ENCODE data around the gene DIP2C.
"Not testable (repeated sequence)": the region's sequence is repeated elsewhere in the genome, so short reads cannot be mapped to it uniquely, and the experiment has no call there.

Gene DIP2C

GRCh38 chr10:325282-325681 is 364.2 kb downstream of the DIP2C start:
- no peak for DNase-seq (ENCODE audit: low read depth)
- H3K4me3 ChIP-seq (replicated peaks; ENCODE audit: low read depth, low read length): no peak overlapping the region
- TF ChIP-seq CTCF (IDR thresholded peaks at IDR 0.05; ENCODE audit: low read length, missing control alignments): no peak

DNA sequence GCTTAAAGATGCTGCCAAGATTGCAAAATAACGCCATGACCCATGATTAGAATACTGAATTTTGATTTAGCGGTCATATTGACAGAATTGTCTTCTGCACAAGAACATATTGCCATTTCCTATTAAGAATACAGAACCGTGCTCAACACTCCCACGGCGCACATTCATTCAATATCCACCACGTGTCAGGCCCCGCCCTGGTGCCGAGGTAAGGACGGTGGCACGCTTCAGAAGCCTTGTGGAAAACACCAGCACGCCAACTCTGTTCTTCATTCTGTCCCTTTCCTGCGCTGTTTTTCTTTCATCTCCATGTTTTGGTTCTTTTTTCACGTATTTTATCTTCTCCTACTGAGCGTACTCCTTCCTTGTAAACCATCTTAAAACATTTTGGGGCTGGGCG is 364.9 kb downstream of the DIP2C start:
- no peak for DNase-seq (ENCODE audit: low read depth)
- H3K4me3 ChIP-seq (replicated peaks; ENCODE audit: low read depth, low read length): no peak overlapping the region
- TF ChIP-seq CTCF (IDR thresholded peaks at IDR 0.05; ENCODE audit: low read length, missing control alignments): no peak

GRCh38 chr10:323651-324293 is 365.7 kb downstream of the DIP2C start:
- no peak for TF ChIP-seq CTCF (IDR thresholded peaks at IDR 0.05; ENCODE audit: low read length, missing control alignments)
- DNase-seq (ENCODE audit: low read depth): peak; percentile 97
- H3K4me3 ChIP-seq (replicated peaks; ENCODE audit: low read depth, low read length): peak overlapping the region; percentile 35

DNA sequence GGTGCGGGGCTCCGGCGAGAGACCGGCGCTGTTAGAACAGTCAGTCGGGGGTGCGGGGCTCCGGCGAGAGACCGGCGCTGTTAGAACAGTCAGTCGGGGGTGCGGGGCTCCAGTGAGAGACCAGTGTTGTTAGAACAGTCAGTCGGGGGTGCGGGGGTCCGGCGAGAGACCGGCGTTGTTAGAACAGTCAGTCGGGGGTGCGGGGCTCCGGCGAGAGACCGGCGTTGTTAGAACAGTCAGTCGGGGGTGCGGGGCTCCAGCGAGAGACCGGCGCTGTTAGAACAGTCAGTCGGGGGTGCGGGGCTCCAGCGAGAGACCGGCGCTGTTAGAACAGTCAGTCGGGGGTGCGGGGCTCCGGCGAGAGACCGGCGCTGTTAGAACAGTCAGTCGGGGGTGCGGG is 366.4 kb downstream of the DIP2C start:
- not testable (repeated sequence) for DNase-seq (ENCODE audit: low read depth); H3K4me3 ChIP-seq (replicated peaks; ENCODE audit: low read depth, low read length)

GRCh38 chr10:320771-321170 is 368.7 kb downstream of the DIP2C start:
- H3K4me3 ChIP-seq (replicated peaks; ENCODE audit: low read depth, low read length): no peak overlapping the region
- no peak for DNase-seq (ENCODE audit: low read depth)
- no peak for TF ChIP-seq CTCF (IDR thresholded peaks at IDR 0.05; ENCODE audit: low read length, missing control alignments)

DNA sequence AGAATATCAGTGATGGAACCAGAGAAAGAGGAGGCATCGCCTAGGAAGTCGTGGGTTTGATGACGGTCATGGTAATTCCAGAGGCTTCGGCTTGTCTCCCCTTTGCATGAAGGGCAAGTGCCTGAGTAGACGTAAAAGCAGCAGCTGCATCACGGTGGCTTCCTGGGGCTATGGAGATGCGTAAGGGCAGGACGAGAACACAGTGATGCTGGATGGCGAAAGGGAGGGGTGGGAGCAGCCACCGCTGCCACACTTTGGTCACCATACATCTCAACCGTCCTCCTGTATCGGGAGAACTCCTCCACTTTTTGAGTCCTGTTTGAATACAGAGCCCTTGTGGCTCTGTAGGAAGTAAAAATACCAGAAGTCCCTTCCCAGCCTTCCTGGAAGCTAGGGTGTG is 371.5 kb downstream of the DIP2C start:
- H3K4me3 ChIP-seq (replicated peaks; ENCODE audit: low read depth, low read length): no peak overlapping the region
- TF ChIP-seq CTCF (IDR thresholded peaks at IDR 0.05; ENCODE audit: low read length, missing control alignments): no peak
- DNase-seq (ENCODE audit: low read depth): no peak

DNA sequence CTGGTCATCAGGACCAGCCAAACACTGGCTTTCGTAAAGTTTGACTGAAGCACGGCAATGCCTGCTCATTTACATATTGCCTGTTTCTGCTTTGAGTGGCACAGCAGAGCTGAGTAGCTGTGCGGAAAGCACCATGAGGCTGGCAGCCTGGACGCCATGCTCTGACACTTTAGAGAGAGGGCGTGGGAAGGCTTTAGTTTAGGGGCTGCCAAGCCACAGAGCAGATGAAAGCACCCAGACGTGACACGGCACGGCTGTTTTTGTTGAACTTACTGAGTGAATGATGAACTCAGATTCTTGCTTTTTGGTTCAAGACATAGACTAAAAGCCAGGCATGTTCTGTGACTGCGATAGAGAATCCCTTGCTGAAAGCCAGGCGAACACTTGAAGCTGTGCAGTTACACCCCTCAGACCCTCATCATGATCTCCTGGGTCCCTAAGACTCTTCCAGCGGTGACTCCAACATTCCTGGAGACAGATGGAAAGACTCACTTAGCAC is 372.1 kb downstream of the DIP2C start:
- DNase-seq (ENCODE audit: low read depth): peak; percentile 83
- no peak overlapping the region for H3K4me3 ChIP-seq (replicated peaks; ENCODE audit: low read depth, low read length)
- no peak for TF ChIP-seq CTCF (IDR thresholded peaks at IDR 0.05; ENCODE audit: low read length, missing control alignments)

Data from fibroblast of pulmonary artery (primary cell).